B cell (primary cell): ENCODE measurements around the gene FAM177B.

Experiments used
- CTCF ChIP-seq: fragments of 200-600 bp; IDR thresholded peaks from one replicate; pipeline ENCODE4 v1.8.0; 2022; ENCODE audit warnings: antibody characterized with exemption, mild to moderate bottlenecking
- EZH2 ChIP-seq: IDR thresholded peaks from 2 replicates; pipeline ENCODE4 v1.6.1; 2012; ENCODE audit warnings: borderline replicate concordance, low read depth, mild to moderate bottlenecking, moderate library complexity, low read length; ENCODE audit not compliant: insufficient read depth, poor library complexity, severe bottlenecking

DNA sequence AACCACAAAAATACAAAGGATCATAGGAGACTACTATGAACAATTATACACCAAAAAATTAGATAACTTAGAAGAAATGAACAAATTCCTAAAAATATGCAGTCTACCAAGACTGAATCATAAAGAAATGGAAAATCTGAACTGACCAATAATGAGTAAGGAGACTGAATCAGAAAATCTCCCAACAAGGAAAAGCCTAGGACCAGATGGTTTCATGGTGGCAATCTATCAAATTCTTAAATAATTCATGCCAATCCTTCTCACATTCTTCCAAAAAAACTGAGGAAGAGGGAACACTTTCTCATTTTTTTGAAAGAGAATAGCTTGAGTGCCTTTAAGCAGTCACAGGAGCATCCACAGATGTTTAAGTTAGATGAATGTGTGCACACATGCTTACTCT is 46.0 kb downstream of the FAM177B start:
- TF ChIP-seq EZH2 (no peak), CTCF (no peak)
